ENCODE measurements around the gene TMEM41A.
"Not testable (repeated sequence)": the region's sequence is repeated elsewhere in the genome, so short reads cannot be mapped to it uniquely, and the experiment has no call there.

TMEM41A gene

DNA sequence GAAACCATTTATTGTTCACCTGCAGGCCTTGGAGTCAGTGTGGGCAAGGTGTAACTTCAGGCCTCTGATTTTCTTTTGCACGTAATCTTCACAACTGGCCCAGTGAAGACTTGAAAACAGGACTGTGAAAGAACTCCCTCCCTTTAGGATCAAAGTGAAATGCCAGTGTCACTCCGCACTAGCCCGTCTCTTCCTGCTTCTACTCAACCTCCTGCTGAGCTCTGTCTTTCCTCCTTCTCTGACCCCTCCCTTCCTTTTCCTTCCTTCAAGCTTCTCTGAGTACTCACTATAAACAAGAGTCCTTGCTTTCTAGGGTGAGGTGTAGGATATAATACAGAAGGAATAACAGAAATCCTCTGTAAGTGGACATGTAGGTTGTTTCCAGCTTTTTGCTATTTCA lies 28.5 kb downstream of the TMEM41A start:
- no peak overlapping the region for H3K27ac ChIP-seq
- TF ChIP-seq ZFX (IDR thresholded peaks at IDR 0.05; ENCODE audit: borderline replicate concordance), result no peak
- TF ChIP-seq, protein P1, sequence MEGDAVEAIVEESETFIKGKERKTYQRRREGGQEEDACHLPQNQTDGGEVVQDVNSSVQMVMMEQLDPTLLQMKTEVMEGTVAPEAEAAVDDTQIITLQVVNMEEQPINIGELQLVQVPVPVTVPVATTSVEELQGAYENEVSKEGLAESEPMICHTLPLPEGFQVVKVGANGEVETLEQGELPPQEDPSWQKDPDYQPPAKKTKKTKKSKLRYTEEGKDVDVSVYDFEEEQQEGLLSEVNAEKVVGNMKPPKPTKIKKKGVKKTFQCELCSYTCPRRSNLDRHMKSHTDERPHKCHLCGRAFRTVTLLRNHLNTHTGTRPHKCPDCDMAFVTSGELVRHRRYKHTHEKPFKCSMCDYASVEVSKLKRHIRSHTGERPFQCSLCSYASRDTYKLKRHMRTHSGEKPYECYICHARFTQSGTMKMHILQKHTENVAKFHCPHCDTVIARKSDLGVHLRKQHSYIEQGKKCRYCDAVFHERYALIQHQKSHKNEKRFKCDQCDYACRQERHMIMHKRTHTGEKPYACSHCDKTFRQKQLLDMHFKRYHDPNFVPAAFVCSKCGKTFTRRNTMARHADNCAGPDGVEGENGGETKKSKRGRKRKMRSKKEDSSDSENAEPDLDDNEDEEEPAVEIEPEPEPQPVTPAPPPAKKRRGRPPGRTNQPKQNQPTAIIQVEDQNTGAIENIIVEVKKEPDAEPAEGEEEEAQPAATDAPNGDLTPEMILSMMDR (IDR thresholded peaks at IDR 0.05), result no peak

DNA sequence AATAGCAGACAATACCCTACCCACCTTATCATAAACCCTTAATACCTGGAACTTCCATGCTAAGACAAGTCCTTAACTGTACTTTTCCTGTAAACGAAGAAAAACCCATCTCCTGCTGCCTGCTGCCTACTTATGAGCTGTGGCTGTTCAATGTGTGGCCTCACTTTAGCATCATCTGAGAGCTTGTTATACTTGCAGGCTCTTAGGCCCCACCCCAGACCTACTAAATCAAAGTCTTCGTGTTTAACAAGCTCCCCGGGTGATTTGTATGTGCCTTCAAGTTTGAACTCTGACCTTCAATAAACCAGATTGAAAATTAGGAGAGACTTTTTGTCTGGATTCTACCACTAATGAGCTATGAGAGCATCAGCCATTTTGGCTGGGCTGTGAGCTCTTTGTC lies 29.3 kb downstream of the TMEM41A start:
- TF ChIP-seq, protein P1 (IDR thresholded peaks at IDR 0.05), result no peak
- no peak for TF ChIP-seq ZFX (IDR thresholded peaks at IDR 0.05; ENCODE audit: borderline replicate concordance)
- H3K27ac ChIP-seq, result no peak overlapping the region

DNA sequence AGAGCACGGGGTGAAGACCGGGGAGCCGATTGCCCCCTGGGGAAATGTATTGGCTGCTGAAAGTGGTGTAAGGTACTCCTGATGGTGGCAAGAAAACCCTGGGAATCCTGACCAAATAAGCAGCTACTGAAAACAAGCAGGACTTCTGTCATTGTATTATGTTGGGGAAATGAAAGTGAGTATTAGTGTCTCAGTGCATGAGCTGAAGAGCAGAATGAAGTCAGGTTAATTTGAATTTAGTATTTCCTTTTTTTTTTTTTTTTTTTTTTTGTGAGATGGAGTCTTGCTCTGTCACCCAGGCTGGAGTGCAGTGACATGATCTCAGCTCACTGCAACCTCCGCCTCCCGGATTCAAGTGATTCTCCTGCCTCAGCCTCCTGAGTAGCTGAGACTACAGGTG lies 32.7 kb downstream of the TMEM41A start:
- H3K27ac ChIP-seq, result not testable (repeated sequence)

DNA sequence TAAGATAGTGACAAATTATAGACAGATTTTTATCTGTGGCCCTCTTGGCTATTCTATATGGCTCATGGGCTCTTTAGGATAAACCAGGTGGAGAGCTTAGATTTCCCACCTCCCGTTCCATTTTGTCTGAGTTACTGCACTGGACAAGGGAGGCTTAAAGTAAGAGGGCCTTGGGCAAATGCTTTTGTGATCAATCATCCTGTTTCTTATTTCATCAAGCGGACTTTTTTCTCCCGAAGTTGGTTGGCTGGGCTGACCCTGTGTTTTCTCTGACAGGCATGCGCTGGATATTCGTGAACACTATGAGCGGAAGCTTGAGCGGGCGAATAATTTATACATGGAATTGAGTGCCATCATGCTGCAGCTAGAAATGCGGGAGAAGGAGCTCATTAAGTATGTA lies 33.4 kb downstream of the TMEM41A start:
- no peak overlapping the region for H3K27ac ChIP-seq
- TF ChIP-seq ZFX (IDR thresholded peaks at IDR 0.05; ENCODE audit: borderline replicate concordance), result no peak
- TF ChIP-seq, protein P1 (IDR thresholded peaks at IDR 0.05), result no peak

DNA sequence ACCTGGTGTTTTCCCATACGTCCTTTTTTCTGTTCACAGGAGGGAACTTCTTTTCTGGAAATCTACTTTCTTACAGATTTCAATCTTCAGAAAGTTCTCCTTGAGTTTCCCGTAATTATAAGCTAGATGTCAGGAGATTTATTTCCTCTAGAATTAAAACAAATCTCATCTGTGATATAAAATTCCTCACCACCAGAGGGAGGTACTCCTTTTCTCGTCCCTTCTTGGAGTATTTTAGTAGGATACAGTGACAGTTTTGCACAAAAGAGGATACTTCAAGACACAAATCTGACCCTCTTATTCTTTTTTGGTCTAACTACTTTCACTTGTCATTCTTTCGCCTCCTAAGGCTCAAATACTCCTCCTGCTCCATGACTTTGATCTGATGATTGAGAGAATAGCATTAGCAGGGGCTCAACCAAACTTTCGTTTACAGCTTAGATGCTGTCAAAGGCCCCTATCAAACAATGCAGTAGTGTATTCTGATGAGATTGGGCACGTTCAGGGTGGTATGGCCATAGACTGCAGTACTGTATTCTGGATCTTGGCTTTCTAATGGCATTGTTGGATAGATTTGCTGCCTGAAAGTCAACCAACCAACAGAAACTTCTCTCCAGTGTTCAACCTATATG lies 38.0 kb downstream of the TMEM41A start:
- no peak overlapping the region for H3K27ac ChIP-seq
- no peak for TF ChIP-seq ZFX (IDR thresholded peaks at IDR 0.05; ENCODE audit: borderline replicate concordance)
- TF ChIP-seq, protein P1 (IDR thresholded peaks at IDR 0.05), result peak; percentile 53; the same call in 1 of the 2 replicates

DNA sequence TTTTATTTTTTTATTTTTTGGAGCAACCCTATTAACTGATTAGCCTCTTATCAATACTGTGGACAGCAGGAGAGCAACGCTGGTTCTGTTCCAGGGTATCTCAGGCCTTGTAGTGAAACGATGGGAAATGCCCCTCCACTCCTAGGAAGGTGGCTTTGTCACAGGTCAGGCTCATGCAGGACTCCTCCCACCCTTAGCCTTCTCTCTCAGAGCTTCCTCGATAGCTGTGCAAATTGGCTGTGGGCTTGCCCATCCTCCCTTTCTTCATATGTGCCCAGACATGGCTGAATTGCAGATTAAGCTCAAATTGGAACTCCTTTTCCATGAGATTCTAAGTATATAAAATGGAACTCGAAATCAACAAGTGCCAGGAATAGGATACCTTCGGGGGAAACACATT lies 38.5 kb downstream of the TMEM41A start:
- no peak overlapping the region for H3K27ac ChIP-seq
- TF ChIP-seq, protein P1 (IDR thresholded peaks at IDR 0.05), result no peak
- TF ChIP-seq ZFX (IDR thresholded peaks at IDR 0.05; ENCODE audit: borderline replicate concordance), result no peak

DNA sequence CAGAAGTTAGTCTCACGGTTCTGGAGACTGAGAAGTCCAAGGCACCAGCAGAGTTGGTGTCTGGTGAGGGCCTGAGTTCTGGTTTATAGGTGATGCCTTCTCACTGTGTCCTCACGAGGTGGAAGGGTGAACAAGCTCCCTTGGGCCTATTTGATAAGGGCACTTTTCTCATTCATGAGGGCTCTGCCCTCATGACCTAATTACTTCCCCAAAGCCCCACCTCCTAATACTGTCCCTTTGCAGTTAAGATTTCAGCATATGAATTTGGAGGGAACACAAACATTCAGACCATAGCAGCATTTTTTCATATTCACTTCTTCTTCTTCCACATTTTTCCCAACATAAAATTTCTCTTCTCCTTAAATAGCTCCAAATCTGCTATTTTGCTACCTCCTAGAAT lies 41.5 kb downstream of the TMEM41A start:
- no peak overlapping the region for H3K27ac ChIP-seq
- TF ChIP-seq ZFX (IDR thresholded peaks at IDR 0.05; ENCODE audit: borderline replicate concordance), result no peak
- TF ChIP-seq, protein P1 (IDR thresholded peaks at IDR 0.05), result no peak

DNA sequence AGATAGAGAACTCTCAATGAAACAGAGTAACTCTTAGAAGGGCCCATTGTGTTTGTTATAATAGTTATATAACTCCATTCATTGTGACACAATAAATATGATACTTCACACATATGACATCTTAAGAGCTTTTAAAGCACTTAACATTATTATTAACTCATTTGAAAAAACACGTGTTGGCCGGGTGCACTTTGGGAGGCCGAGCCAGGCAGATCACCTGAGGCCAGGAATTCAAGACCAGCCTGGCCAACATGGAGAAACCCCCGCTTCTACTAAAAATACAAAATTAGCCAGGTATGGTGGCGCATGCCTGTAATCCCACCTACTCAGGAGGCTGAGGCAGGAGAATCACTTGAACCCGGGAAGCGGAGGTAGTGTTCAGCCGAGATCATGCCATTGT lies 47.4 kb downstream of the TMEM41A start:
- not testable (repeated sequence) for H3K27ac ChIP-seq
